Nucleus accumbens (tissue), 56 donors: ENCODE results near the gene SCG5.

Experiments used
- DNase-seq, 56 donors: peaks; one replicate each; lab custom pipeline; 2025; lab: John Stamatoyannopoulos, UW

Gene SCG5

GRCh38 chr15:32657941-32658340, 16.4 kb downstream of the SCG5 start:
- DNase-seq: no peak

GRCh38 chr15:32659340-32660155, 18.0 kb downstream of the SCG5 start:
- no peak for DNase-seq

GRCh38 chr15:32663671-32664070, 22.2 kb downstream of the SCG5 start:
- no peak for DNase-seq

- no peak for DNase-seq
Observed at GRCh38 chr15:32664796-32665195, 23.3 kb downstream of the SCG5 start.

DNA sequence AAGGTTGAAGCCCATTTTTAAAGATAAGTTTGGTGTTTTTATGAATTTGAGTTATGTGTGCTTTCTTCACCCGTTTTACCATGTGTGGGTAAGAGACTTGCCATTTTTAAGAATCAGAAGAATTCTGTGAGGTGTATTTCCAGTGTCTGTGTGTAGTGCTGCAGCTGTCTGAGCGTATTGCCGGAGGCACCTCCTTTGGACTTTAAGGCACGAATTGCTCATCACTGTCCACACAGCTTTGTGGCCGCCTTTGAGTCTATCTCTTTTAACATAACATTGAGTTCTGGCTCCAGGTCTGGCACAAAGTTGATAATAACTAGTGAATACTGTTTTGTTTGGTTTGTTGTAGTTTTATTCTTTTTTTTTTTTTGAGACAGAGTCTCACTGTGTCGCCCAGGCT, 25.8 kb downstream of the SCG5 start:
- no peak for DNase-seq

DNA sequence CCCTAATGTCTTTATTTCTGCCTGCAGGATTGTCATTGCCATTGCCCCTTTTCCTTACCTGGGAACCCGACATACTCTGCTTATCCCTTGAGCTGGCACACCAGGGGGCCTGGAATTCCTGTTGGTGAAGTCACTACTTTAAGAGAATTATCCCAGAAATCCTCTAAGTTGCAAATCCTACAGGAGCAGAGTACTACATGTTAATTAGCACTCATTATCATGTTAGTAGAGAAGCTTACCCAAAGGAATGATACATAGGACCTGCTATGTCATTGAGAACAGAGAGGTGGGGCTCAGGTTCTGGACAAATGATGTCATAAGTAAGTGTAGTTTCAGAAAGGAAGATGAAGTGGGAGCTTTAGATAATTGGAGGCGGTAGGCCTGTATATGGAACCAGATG, 27.4 kb downstream of the SCG5 start:
- DNase-seq: no peak

GRCh38 chr15:32669896-32670611, 28.5 kb downstream of the SCG5 start:
- DNase-seq: peak in 53 of 56 donors; percentile 10 to 87 (median 66)

- DNase-seq: no peak
Observed at GRCh38 chr15:32670623-32671022, 29.1 kb downstream of the SCG5 start.

- DNase-seq: peak in 42 of 56 donors; percentile 4 to 68 (median 38)
Observed at GRCh38 chr15:32671339-32672325, 30.1 kb downstream of the SCG5 start.

DNA sequence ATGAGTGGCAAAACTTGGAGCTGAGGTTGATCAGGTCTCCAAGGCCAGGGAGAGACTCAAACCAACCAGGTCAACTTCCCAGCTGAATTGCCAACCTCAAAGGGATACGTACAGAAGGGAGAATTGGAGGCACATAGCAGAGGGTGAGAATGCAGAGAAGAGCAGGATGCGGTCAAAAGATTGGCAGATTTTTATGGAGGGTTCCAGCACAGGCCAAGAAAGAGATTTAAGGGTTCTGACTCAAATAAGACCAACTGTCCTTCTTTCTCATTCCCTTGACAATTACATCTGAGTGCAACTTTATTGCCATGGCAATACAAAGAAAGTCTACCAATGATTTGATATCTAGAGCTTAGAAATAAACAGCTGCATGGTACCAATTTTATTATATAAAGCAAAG, 33.2 kb downstream of the SCG5 start:
- DNase-seq: no peak

GRCh38 chr15:32675466-32675865, 34.0 kb downstream of the SCG5 start:
- no peak for DNase-seq

DNA sequence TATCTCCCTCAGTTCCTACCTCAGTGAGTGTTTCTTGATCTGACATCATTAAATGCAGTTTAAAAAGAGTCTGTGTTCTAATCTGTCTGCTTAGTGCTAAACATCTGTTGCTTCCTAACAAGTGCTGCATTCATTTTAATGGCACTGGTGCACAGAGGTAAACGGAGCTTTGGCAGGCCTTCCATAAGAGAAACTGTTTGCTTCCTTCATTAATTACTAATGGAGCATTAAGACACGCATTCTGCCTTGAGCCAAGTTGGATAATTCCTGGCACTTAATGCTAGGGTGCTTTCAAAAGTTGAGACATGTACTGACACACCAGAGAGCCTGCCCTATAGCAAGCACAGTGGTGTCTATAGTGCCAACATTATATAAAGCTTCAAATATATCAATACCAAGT, 34.7 kb downstream of the SCG5 start:
- no peak for DNase-seq

DNA sequence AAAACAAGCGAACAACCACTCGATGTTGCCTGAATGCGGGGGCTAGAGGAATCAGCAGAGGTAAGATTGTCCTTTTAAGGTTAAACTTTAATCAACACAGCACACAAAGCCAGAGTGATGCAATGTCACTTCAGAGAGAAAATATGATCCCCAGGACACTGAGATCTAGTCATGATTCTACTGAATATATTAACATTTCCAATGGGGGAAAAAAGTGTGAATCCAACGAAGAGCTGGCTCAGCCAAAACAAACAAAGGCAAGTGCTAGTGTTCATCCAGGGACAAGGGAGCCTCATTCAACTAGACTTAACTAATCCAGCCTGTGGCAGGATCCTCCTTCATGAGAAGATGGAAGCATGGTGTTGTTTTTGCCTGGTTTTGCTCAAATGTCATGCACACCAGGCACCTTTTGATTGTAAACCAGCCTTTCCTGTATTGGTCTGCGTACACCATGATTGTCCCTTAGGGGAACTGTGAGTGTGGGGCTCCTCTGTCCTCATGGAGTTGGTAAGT, 35.8 kb downstream of the SCG5 start:
- DNase-seq: no peak

DNA sequence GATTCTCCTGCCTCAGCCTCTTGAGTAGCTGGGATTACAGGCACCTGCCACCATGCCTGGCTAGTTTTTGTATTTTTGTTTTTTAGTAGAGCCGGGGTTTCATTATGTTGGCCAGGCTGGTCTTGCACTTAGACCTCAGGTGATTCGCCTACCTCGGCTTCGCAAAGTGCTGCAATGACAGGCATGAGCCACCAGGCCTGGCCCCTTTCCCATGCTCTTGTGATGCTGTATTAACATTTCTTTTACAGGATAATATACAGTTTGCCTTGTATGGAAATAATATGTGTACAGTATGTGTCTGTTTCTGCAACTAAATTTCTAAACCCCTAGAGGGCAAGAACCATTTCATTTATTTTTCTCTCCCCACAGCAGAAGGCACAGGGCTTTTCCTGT, 37.8 kb downstream of the SCG5 start:
- DNase-seq: no peak

- DNase-seq: no peak
Observed at GRCh38 chr15:32682569-32682968, 41.1 kb downstream of the SCG5 start.

DNA sequence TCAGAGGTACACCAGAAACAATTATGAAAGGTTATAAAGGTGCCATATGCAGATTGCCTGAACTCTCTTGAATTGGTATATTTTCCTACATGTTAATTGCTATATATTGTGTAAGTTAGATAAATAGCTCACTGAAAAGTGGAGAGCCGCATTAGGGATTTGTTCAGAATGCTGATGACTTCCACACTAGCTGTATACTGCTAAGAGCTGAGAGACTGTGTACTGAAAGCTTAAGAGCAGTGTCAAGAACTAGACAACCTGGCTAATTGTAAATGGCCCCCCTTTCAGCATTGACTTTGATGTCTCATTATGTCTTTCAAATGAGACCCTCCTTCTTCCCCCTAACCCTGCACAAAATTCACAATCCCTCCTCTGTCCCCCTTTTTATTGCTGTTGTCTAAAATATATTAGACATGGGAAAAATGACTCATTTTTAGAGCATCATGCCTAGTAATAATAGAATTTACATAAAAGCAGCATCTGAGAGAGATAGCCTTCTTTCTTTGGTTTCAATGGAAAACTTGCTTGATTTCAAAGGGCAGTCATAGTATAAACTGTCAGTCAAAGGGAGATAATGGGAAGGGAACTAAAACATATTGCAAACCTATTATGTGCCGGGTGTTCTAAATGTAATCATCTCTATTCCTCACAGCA, 41.6 kb downstream of the SCG5 start:
- DNase-seq: no peak

DNA sequence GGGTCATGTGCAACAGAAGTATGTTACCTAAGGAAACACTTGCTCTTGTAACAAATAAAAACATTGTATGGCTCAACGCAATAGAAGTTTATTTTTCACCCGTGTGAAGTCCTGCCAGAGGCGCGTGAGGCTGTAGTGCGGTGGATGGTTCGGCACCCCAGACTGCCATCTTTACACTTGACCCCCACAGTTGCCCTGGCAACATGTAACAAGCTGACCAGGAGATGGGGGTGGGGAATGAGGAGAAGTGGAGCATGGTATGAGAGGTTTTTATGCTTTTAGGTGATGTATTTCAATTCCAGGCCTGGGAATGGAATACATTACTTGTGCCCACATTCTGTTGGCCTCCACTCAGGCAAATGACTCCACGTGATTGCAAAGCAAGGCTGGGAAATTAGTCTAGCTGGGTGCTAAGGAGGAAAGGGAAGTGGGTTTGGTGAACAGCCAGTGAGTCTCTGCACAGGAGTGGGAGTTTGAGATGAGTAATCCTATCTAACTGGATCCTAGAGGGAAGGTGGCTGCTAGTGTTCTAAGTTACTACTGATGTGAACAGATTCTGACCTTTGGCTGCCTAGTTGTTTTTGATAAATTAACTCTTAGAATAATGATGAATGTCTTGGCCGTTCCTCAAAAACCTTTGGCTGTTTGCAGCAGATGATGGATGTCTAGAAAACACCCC, 42.5 kb downstream of the SCG5 start:
- DNase-seq: peak in 16 of 56 donors; percentile 8 to 55 (median 32)

DNA sequence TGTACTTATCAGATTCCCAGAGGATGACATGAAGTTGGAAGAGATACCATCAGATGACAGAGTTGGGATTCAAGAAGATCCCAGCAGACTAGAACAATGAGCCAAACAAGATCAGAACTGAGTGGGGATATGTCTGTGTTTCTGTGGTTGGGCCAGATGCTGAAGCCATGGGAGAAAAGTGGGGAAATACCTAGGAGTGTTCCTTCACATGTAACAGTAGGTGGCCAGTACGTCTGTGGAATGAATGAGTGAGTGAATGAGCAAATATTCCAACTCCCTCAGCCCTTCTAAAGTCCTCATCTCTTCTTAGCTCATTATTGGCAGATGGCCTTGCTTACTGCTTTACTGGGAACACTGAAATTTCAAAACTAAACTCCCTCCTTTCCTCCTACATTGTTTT, 44.1 kb downstream of the SCG5 start:
- DNase-seq: no peak

DNA sequence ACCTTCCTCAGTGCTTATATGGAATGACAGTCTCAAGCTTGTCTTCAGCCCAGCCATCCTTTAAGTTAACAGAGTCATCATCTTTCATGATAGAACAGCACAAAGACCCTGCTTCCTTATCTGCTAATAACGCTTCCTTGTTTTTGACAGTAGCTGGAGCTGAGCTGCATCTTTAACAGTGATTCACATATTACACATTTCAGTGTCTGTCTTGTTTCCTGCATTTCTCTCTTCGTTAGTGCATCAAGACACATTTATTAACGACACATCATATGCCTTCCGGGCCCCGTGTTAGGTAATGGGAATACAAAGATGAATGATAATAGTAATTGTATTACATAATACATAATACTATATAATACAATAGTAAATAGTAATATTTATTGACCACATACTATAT, 46.0 kb downstream of the SCG5 start:
- no peak for DNase-seq
